B cell (primary cell): ENCODE data around the gene PRRX1. TPM values are rescaled to one million over a fixed set of nuclear protein-coding genes. Genes with fewer than 3 reads are reported as not detected.

Experiments used
- ATAC-seq: fragments of 200-7000 bp; cut with Tn5 transposase; one replicate; pipeline ENCODE4 v1.10.0; 2021; ENCODE audit warnings: low read depth, mild to moderate bottlenecking, moderate number of reproducible peaks, moderate library complexity
- CTCF ChIA-PET: fragments of 350-600 bp; sonication (Branson Sonifier 250); formaldehyde crosslinking; loops from one replicate; lab custom pipeline; 2021; ENCODE audit warnings: antibody characterized with exemption, inconsistent platforms; lab: Charles Lee
- POLR2A ChIA-PET: fragments of 350-600 bp; sonication (Branson Sonifier 250); formaldehyde crosslinking; loops from one replicate; lab custom pipeline; 2021; ENCODE audit warnings: antibody characterized with exemption; lab: Charles Lee
- DNase-seq: peaks from one replicate; pipeline ENCODE4 v3.0.0; 2013
- H2AFZ ChIP-seq: 2 replicates; pipeline ENCODE4 v1.6.1; 2012; ENCODE audit warnings: mild to moderate bottlenecking, low read depth, low read length; ENCODE audit not compliant: insufficient read depth, poor library complexity, severe bottlenecking
- H3K27ac ChIP-seq, 2 donors: 1 replicate in 1 of 2; 2 replicates in 1 of 2; pipeline ENCODE4 v1.5.1; 2012 to 2013; ENCODE audit warnings: low read length in 2 of 2, mild to moderate bottlenecking in 2 of 2, moderate library complexity in 1 of 2
- H3K27me3 ChIP-seq, 4 experiments: fragments of 200-600 bp in 1 of 4; sonication (generic) in 1 of 4; replicated peaks in 1 of 4; 1 replicate in 2 of 4; 2 replicates in 2 of 4; pipeline versions ENCODE4 v1.6.1 to v1.7.0; 2013 to 2016; ENCODE audit warnings: low read length in 3 of 4, mild to moderate bottlenecking in 2 of 4, mixed read lengths in 1 of 4, moderate library complexity in 1 of 4; ENCODE audit not compliant: insufficient read depth in 4 of 4, control insufficient read depth in 3 of 4; ENCODE audit errors: control extremely low read depth in 1 of 4
- H3K36me3 ChIP-seq, 2 experiments: replicated peaks in 1 of 2; 1 replicate in 1 of 2; 2 replicates in 1 of 2; pipeline versions ENCODE4 v1.6.1 to v1.7.1; 2013; ENCODE audit warnings: low read length in 1 of 2; ENCODE audit not compliant: insufficient read depth in 2 of 2, control insufficient read depth in 1 of 2; ENCODE audit errors: control extremely low read depth in 1 of 2, extremely low read depth in 1 of 2
- H3K4me1 ChIP-seq, 2 donors: fragments of 200-600 bp in 1 of 2; sonication (generic) in 1 of 2; 1 replicate in 1 of 2; 2 replicates in 1 of 2; pipeline versions ENCODE4 v1.5.1 to v1.6.1; 2013 to 2017; ENCODE audit warnings: low read length in 2 of 2; ENCODE audit not compliant: control insufficient read depth in 2 of 2, insufficient read depth in 2 of 2
- H3K4me2 ChIP-seq: replicated peaks from 2 replicates; pipeline ENCODE3; 2012; ENCODE audit warnings: mild to moderate bottlenecking, low read depth, low read length; ENCODE audit not compliant: poor library complexity, severe bottlenecking
- H3K4me3 ChIP-seq, 5 experiments: fragments of 200-600 bp in 1 of 5; sonication (generic) in 1 of 5; 1 replicate in 3 of 5; 2 replicates in 2 of 5; pipeline versions ENCODE4 v1.5.1 to v1.7.0; 2011 to 2016; ENCODE audit warnings: low read length in 4 of 5, mild to moderate bottlenecking in 4 of 5, low read depth in 2 of 5, control low read depth in 1 of 5, moderate library complexity in 1 of 5; ENCODE audit not compliant: insufficient read depth in 1 of 5; ENCODE audit errors: control extremely low read depth in 1 of 5, extremely low read depth in 1 of 5
- H3K79me2 ChIP-seq: fragments of 200-600 bp; sonication (generic); one replicate; pipeline ENCODE4 v1.6.0; 2016; ENCODE audit warnings: low read length; ENCODE audit not compliant: control insufficient read depth, insufficient read depth
- H3K9ac ChIP-seq: fragments of 200-600 bp; sonication (generic); 2 replicates; pipeline ENCODE4 v1.6.1; 2017; ENCODE audit warnings: mild to moderate bottlenecking, low read length, moderate library complexity
- H3K9me3 ChIP-seq, 3 donors: one replicate each; pipeline versions ENCODE4 v1.6.1 to v1.7.1; 2013; ENCODE audit warnings: low read length in 2 of 3; ENCODE audit not compliant: control insufficient read depth in 2 of 3, insufficient read depth in 1 of 3; ENCODE audit errors: control extremely low read depth in 1 of 3
- H4K20me1 ChIP-seq: 2 replicates; pipeline ENCODE4 v1.6.0; 2012; ENCODE audit warnings: mild to moderate bottlenecking, low read length; ENCODE audit not compliant: insufficient read depth, control insufficient read depth, poor library complexity, severe bottlenecking
- H3K27ac Mint-ChIP-seq: one replicate; pipeline ENCODE4 v1.8.0; 2021; ENCODE audit warnings: mixed read lengths
- H3K27me3 Mint-ChIP-seq: one replicate; pipeline ENCODE4 v1.8.0; 2021; ENCODE audit warnings: mixed read lengths
- H3K4me1 Mint-ChIP-seq: one replicate; pipeline ENCODE4 v1.8.0; 2021; ENCODE audit warnings: mixed read lengths
- H3K4me3 Mint-ChIP-seq: one replicate; pipeline ENCODE4 v1.8.0; 2021; ENCODE audit warnings: mixed read lengths
- H3K9me3 Mint-ChIP-seq: one replicate; pipeline ENCODE4 v1.8.0; 2022; ENCODE audit warnings: mixed read lengths; ENCODE audit not compliant: insufficient read depth
- EZH2 ChIP-seq: IDR thresholded peaks from 2 replicates; pipeline ENCODE4 v1.6.1; 2012; ENCODE audit warnings: borderline replicate concordance, low read depth, mild to moderate bottlenecking, moderate library complexity, low read length; ENCODE audit not compliant: insufficient read depth, poor library complexity, severe bottlenecking
- WGBS: methylation state at CpG from one replicate; pipeline ENCODE4 v1.1.5; 2013; ENCODE audit warnings: missing lambda C conversion rate; ENCODE audit not compliant: insufficient coverage; 5-methylcytosine and 5-hydroxymethylcytosine counted together
- intact Hi-C: fragments of 100-400 bp; cut with micrococcal nuclease; formaldehyde crosslinking; loops from one replicate; pipeline ENCODE4 v1.10.0; 2022
- polyA plus RNA-seq: library from polyadenylated mRNA; depleted of rRNA; stranded (reverse); fragments of >200 nt; gene quantifications from 2 replicates; pipeline ENCODE4 v1.2.3, GENCODE V29; 2012
- total RNA-seq, 2 donors: library from RNA; stranded (reverse); fragments of 120-200 nt in 1 of 2; gene quantifications; 1 replicate in 1 of 2; 2 replicates in 1 of 2; pipeline versions ENCODE4 v1.2.3 to v1.2.4, GENCODE V29; 2013 to 2022
- TF ChIP-seq, protein P1 (sequence below): fragments of 200-600 bp; IDR thresholded peaks from one replicate; pipeline ENCODE4 v1.8.0; 2022; ENCODE audit warnings: antibody characterized with exemption, mild to moderate bottlenecking

The PRRX1 gene
- total and polyA plus RNA-seq, 2 donors (not counting 1 experiment from before 2014, with no cell fraction given): not detected

DNA sequence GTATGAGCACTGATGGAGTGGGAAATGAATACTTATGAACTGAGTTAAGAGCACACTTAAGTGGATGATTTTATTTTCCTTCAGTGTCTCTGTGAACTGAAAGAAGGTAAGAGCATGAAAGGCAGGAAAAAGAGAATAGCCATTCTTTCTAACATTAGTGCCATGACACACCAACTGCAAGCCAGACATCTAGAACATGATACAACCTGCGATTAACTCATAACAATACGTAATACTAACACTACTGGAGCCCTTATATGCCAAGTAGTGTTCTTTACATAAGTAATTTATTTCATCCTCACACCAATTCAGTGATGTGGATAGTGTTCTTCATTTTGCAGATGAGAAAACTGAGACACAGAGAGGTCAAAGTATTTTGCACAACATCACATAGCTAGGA, 56.7 kb downstream of the PRRX1 start:
- no peak overlapping the region for H3K9ac ChIP-seq

DNA sequence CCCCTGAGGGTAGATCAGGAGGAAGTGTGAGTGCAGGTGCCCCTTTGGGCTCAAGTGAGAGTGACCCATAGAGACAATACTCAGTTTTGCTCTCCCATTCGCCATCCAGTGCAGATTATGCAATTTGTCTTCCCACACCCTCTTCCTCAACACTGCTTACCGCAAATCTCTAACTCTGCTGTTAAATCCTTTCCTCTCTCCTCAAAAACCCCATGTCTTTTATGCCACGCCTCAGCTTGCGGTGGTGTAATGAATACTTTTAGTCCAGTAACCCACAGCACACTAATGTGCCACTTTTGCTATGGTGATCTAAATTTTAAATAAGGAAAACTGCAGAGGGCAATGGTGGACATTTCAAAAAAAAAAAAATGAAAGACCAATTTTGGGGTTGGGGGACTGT, 57.7 kb downstream of the PRRX1 start:
- no peaks in the 10 kb centered on the region for H3K4me1 Mint-ChIP-seq
- WGBS: no CpG with 5 or more reads among the region's 4 CpGs
- POLR2A ChIA-PET: no interaction called here
- H3K79me2 ChIP-seq: no peaks in the 10 kb centered on the region
- peaks cover 0 to 4% (median 0%) of the 10 kb centered on the region in 4 experiments for H3K27me3 ChIP-seq
- H3K4me2 ChIP-seq: no peak overlapping the region
- no peaks in the 10 kb centered on the region for H3K4me1 ChIP-seq
- no peaks in the 10 kb centered on the region for H3K9me3 Mint-ChIP-seq
- H4K20me1 ChIP-seq: no peaks in the 10 kb centered on the region
- H2AFZ ChIP-seq: no peak overlapping the region
- no peaks in the 10 kb centered on the region for H3K36me3 ChIP-seq
- H3K4me3 Mint-ChIP-seq: no peak overlapping the region
- ATAC-seq (no peak), DNase-seq (no peak)
- H3K27me3 Mint-ChIP-seq: peaks cover 4% of the 10 kb centered on the region
- no peaks in the 10 kb centered on the region for H3K9me3 ChIP-seq
- no peak for TF ChIP-seq EZH2
- TF ChIP-seq, protein P1, sequence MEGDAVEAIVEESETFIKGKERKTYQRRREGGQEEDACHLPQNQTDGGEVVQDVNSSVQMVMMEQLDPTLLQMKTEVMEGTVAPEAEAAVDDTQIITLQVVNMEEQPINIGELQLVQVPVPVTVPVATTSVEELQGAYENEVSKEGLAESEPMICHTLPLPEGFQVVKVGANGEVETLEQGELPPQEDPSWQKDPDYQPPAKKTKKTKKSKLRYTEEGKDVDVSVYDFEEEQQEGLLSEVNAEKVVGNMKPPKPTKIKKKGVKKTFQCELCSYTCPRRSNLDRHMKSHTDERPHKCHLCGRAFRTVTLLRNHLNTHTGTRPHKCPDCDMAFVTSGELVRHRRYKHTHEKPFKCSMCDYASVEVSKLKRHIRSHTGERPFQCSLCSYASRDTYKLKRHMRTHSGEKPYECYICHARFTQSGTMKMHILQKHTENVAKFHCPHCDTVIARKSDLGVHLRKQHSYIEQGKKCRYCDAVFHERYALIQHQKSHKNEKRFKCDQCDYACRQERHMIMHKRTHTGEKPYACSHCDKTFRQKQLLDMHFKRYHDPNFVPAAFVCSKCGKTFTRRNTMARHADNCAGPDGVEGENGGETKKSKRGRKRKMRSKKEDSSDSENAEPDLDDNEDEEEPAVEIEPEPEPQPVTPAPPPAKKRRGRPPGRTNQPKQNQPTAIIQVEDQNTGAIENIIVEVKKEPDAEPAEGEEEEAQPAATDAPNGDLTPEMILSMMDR: no peak
- H3K27ac ChIP-seq: no peak overlapping the region
- intact Hi-C loops: no loop called here
- CTCF ChIA-PET: no interaction called here
- H3K4me3 ChIP-seq: no peak overlapping the region
- H3K9ac ChIP-seq: no peak overlapping the region
- no peak overlapping the region for H3K27ac Mint-ChIP-seq

More for the DNA sequence above, 56.7 kb downstream of the PRRX1 start:
- Histone ChIP-seq H3K27ac (no peak overlapping the region), H3K4me3 (no peak overlapping the region), H3K27me3 (no peaks in the 10 kb centered on the region), H3K79me2 (no peaks in the 10 kb centered on the region), H3K4me1 (no peaks in the 10 kb centered on the region), H3K9me3 (no peaks in the 10 kb centered on the region), H2AFZ (no peak overlapping the region), H3K36me3 (no peaks in the 10 kb centered on the region), H3K4me2 (no peak overlapping the region), H4K20me1 (no peaks in the 10 kb centered on the region)
- H3K4me1 Mint-ChIP-seq: no peaks in the 10 kb centered on the region
- no peak overlapping the region for H3K27ac Mint-ChIP-seq
- WGBS: no CpG with 5 or more reads among the region's 2 CpGs
- H3K4me3 Mint-ChIP-seq: no peak overlapping the region
- H3K9me3 Mint-ChIP-seq: no peaks in the 10 kb centered on the region
- ChIA-PET CTCF (no interaction called here), POLR2A (no interaction called here)
- ATAC-seq: no peak
- no peak for TF ChIP-seq EZH2
- TF ChIP-seq, protein P1: no peak
- no peak for DNase-seq
- intact Hi-C loops: no loop called here
- H3K27me3 Mint-ChIP-seq: peaks cover 6% of the 10 kb centered on the region
